Limb (tissue), 2 donors: ENCODE data around the gene MAPK12.
A peak's percentile ranks its signal among the peaks of the same experiment; 100 is the strongest.

ENCODE experiments used
- DNase-seq, 2 donors: peaks; one replicate each; pipeline ENCODE4 v3.0.0-alpha.2; 2016; ENCODE audit errors: extremely low spot score in 2 of 2

Gene MAPK12

DNA sequence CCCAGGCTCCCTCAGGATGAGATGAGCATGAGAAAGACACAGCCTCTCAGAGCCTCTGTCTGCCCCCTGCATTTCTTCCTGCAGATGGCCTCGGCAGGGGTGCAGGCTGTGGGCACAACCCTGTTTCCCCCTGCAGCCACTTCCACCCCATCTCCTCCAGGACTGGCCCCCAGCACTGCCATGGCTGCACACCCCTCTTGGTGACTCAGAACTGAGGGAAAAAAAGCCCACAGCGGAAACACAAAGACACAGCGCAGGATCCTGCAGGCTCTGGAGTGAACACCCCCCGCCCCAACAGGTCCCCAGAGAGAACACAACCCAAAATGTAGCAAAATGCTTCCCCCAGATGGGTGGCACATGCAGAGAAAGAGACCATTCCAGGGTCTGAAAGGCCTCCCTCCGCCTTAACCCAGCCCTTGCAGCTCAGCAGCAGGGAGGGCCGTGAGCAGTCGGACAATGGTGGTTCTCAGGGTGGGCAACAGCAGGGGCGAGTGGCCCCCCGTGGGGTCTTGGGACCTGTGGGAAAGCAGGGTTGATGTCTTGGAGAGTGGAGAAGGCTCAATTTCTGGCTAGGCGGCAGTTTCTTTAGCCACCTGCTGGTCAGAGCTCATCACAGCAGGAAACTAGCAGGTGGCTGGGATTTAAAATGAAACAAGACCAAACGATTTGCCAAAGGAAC, 24.6 kb downstream of the MAPK12 start:
- DNase-seq = no peak

GRCh38 chr22:50233223-50233622, 28.3 kb downstream of the MAPK12 start:
- no peak for DNase-seq

GRCh38 chr22:50232481-50233151, 28.9 kb downstream of the MAPK12 start:
- DNase-seq = no peak

- DNase-seq = no peak
Observed at GRCh38 chr22:50229370-50229769, 32.1 kb downstream of the MAPK12 start.

DNA sequence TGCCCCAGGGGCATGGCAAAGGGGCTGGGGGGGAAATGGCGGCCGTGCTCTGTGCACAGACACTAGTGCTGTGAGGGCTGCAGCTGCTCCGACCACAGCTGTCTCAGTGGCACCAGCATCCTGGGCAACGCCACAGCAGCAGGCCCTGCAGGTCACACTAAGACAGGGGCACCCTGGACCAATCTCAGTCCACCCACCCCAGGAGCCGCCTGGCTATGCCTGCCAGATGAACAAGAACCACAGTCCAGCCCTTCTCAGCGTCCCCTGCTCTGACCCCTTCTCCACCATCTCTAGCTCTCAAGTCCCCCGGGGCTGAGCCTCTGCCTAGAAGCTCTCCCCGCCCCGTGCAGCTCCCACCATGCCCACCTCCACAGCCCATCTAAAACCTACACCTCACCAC, 33.1 kb downstream of the MAPK12 start:
- no peak for DNase-seq

GRCh38 chr22:50227579-50228215, 33.8 kb downstream of the MAPK12 start:
- peak in 1 of 2 donors; percentile 21 for DNase-seq

DNA sequence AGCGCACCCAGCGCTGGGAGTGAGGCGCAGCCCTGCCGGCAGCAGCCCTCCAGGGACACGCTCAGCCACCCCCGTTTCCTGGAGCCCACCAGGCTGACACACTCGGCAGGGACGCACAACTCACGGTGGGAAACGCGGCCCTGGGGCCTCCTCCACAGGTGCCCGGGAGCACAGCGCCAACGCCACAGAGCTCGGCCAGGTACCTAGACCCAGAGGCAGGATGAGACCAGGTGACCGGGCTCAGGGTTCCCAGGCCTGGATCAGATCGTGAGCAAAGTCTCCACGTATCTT, 34.7 kb downstream of the MAPK12 start:
- DNase-seq = no peak

DNA sequence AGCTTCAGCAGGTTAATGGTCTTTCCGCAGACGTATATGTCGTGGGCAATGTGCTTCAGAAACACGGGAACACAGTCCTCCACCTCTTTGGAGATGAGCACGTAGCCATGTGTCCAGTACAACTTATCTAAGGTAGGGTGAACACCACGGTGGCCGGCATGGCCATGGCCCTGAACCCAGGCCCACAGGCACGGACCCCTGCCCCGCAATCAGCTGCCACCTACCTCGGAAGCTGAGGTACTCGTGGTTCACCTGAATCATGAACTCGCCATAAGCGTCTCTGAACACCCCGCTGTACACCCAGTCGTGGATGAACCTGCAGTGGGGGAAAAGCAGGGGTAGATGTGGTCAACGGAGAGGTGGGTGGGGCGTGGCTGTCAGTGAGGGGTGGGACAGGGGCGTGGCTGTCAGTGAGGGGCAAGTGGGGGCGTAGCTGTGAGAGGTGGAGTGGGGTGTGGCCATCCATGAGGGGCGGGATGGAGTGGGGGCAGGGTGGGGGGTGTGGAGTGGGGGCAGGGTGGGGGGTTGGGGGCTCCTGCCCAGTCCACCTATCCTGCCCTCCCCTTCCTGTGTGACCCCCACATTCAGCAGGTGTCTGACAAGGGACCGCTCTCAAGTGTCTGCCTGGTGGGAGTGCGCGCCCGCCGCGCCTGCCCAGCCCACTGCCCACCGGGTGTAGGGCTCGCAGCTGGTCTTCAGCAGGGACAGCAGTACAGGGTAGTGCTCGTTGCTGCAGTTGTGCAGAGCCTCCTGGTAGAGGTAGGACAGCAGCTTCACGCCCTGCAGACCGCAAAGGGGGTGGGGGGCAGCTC, 35.2 kb downstream of the MAPK12 start:
- peak in 1 of 2 donors; percentile 25 for DNase-seq

- peak in 1 of 2 donors; percentile 29 for DNase-seq
Observed at GRCh38 chr22:50225200-50225969, 36.1 kb downstream of the MAPK12 start.

DNA sequence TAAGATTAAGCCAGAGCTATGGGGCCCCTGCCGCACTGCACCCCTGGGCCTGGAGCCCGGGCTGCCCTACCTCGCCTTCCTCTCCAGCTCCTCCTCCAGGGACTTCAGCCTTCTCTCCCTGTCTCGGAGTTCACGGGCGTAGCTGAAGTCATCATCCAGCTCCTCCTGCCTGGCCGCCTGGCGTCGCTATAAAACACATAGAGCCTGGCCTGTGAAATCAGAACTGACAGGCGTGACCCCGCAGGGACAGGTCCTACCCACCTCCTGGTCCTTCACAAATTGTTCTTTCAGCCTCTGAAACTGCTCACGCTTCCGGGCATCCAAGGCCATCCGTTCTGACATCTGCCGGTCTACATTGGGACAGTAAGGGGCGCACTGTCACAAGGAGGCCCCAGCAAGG, 37.4 kb downstream of the MAPK12 start:
- DNase-seq = peak in 1 of 2 donors; percentile 12

DNA sequence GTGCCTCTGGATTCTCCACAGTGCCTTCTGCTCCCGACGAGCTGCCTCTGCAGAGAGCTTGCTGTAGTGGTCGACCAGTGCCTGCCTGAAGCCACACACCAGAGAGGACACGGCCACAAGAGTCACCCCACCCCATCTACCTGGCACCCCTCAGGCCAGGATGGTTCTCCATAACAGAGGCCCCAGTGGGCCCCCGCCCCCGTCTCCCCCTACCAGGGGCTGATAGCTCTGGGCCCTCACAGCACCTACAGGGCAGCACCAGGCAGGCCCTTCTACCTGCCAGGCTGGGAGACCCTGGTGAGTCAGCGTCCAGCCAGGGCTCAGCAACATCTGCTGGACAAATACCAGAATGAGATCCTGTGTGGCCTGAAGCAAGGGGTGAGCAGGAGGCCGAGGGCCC, 39.0 kb downstream of the MAPK12 start:
- DNase-seq = no peak

- peak in 1 of 2 donors; percentile 23 for DNase-seq
Observed at GRCh38 chr22:50221410-50222300, 39.8 kb downstream of the MAPK12 start.

DNA sequence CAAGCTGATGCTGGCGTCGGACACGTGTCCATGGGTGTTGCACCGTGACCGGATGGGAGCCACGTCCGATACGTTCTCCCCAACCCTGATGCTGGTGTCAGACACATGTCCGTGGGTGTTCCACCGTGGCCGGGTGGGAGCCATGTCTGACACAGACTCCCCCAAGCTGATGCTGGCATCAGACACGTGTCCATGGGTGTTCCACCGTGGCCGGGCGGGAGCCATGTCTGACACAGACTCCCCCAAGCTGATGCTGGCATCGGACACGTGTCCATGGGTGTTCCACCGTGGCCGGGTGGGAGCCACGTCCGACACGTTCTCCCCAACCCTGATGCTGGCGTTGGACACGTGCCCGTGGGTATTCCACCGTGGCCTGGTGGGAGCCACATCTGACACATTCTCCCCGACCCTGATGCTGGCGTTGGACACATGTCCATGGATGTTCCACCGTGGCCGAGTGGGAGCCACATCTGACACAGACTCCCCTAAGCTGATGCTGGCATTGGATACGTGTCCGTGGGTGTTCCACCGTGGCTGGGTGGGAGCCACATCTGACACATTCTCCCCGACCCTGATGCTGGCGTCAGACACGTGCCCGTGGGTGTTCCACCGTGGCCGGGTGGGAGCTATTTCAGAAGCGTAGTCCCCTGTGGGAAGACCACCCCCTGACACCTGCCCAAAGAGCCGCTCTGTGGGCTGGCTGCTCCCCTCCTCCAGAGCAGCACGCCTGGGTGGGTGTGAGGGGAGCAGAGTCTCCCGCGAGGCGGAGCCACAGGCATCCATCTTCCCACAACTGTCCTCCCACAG, 40.7 kb downstream of the MAPK12 start:
- peak in 1 of 2 donors; percentile 20 for DNase-seq

DNA sequence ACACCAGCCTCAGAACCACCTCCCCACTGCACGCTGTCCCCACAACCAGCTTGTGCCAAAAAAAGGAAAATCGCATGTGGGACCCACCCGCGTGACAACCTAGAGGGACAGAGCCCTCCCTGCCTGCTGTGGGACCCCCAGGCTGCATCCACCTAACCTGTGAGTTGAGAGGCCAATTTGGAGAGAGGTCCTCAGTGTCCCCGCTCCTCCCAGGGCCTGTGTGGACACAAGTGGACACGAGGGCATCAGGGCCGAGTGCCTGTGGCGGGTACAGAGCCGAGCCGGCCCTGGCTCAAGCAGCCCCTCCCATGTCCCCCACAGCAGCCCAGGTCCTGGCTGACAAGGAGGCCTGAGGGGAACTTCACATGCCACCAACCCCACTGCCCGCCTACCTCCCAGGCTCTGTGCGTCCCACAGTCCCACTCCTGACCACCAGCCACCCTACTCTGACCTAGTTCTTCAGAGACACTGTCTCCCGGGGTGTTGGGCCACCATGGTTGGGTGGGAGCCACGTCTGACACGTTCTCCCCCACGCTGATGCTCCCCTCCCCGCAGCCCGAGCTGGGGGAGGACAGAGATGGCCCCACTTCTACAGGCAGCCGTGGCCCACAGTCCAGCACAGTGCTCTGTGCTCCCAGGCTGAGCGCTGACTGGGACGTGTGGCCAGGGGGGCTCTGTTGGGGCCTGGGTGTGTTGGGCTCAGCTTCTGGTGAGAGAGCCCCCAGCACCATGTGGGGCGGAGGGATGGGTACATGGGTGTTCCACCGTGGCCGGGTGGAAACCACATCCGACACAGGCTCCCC, 41.5 kb downstream of the MAPK12 start:
- DNase-seq = no peak

DNA sequence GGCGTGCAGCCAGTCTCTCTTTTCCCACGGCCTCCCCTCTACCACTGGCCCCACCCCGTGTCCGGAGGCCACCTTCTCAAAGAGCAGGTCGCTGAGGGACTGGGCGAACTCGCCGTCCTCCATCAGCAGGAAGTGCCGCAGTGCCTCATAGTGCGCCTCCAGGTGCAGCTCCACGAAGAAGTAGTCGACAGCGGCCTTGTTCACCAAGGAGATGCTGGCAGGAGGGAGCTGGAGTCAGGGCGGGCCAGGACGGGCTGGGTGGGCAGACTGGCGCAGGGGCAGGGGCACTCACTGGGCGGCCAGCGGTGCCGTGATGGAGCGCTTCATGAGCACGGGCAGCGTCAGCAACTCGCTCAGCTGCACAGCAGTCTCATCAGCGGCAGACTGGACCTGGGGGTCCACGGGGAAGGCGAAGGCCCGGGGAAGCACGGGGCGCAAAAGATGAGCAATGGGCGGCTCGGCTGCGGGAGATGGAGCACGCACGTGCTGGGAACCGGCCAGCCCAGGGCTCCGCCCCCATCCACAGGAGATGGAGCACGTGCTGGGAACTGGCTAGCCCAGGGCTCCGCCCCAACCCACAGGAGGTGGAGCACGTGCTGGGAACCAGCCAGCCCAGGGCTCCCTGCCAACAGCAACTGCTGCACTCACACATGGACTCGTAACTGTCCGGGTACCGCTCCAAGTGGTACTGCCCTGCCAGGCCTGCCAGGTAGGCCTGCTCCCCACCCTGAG, 42.3 kb downstream of the MAPK12 start:
- DNase-seq = peak in 1 of 2 donors; percentile 87

DNA sequence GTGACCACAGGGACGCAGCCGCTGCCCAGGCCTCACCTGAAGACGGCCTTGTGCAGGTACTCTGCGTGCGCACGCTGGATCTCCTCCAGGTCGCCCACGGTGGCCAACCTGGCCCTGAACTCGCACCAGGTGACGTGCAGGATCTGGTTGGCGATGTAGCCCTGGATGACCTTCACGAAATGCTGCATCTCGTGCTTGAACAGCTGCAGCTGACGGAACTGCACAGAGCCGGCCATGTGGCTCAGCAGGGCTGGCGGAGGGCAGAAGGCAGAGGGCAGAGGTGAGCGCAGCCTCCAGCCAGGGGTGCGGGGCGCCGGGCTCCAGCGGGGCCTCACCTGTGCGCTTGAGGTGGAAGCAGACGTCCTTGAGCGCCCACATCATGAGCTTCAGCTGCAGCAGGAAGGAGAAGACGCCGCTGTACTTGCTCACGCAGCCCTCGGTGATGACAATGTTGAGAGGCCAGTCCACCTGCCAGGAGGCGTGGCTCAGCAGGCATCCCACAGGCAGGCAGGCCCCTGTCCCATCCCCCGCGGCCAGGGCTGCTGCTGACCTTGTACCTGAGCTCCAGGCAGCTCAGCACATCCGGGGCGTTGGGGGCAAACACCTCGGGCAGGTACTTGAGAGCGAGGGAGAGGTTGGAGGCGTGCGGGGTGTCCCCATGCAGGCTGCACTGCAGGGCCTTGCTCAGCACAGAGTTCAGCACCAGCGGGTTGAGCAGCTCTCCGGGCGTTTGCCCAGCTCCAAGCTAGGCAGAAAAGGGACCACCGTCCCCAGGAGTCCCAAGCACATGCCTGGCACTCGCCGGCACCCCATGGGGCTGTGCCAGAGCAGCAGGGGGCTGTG, 43.1 kb downstream of the MAPK12 start:
- DNase-seq = peak in 1 of 2 donors; percentile 39
